Epidermal melanocyte (primary cell): Measurements from ENCODE around the gene ELOB.

Experiments used
- DNase-seq: peaks from one replicate; pipeline ENCODE4 v3.0.0; 2011; ENCODE audit warnings: low spot score; ENCODE audit not compliant: insufficient read length

ELOB gene

DNA sequence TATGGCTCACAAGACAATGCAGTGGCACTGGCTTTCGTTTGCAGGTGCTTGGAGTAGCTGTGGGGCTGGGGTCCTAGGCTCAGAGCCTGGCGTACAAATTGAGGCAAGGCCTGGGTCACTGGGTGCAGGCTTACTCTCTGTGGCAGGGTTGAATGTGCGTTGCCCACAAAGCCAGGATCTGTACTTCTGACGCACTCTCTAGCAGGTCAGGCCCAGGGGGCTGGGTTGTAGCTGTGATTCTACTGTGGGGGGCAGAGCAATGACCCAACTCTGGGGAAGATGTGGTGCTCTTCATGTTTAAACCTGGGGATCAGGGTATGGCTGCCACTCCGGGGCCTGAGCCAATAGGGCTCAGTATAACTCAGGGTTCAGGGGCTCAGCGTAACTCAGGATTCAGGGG, 33.6 kb upstream of the ELOB start:
- DNase-seq, result no peak

DNA sequence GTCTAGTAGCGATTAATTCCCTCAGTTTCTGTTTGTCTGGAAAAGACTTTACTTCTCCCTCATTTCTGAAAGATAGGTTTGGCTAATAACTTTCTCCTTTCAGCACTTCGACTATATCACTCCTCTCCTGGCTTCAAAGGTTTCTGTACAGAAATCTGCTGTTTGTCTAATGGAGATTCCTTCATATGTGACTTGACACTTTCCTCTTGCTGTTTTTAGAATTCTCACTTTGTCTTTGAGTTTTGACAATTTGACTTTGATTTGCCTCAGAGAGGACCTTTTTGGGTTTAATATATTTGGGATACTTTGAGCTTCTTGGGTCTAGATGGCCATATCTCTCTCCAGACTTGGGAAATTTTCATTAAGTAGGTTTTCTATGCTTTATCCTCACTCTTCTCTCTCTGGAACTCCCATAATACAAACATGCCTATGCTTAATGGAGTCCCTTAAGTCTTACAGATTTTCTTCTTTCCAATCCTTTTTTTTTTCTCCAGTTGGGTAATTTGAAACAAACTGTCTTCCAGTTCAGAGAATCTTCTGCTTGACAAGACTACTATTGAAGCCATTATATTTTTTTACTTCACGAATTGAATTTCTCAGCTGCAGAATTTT, 32.2 kb upstream of the ELOB start:
- no peak for DNase-seq

DNA sequence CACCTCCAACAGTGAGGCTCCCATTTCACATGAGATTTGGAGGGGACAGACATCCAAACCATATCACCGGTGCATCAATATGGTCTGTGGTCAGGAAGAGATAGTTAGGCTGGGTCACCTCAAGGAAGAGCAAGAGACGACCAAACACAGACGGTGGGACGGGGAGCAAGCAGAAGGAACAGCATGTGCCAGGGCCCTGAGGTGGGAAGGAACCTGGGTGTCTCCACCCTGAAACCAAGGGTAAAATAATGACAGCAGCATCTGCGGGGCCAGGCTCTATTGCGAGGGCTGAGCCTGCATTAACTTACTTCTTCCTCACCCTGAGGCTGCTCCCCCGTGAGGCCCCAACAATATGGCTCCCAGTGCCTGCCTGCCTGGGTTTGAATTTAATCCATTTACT, 31.1 kb upstream of the ELOB start:
- no peak for DNase-seq

DNA sequence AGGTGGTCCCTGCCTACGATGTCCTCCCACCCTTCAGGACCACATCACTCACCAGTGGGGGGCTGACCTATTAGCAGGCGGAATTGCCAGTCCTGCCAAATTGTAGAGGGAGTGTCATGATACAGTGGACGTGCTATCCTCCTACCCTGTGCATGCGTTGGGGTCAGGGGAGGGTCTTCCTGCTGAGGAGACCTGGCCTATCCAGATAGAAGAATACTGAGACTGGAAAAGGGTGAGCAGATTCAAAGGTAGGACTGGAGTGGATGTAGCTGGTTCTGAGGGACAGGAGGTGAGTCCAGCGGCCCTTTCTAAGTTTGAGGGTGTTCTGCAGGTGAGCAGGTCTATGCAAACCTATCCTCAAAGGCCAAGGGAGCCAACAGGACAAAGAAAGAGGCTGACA, 29.2 kb upstream of the ELOB start:
- DNase-seq, result no peak

DNA sequence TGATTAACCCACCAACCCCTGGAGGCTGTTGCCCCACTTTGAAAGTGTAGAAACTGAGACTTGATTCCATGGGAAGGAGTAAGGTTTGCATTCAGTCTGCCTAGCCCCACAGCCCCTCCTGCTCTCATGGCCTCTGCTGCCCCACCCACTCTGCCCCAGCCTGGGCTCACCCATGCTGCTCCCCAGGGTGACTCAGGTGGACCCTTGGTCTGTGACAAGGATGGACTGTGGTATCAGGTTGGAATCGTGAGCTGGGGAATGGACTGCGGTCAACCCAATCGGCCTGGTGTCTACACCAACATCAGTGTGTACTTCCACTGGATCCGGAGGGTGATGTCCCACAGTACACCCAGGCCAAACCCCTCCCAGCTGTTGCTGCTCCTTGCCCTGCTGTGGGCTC, 27.6 kb upstream of the ELOB start:
- DNase-seq, result no peak

DNA sequence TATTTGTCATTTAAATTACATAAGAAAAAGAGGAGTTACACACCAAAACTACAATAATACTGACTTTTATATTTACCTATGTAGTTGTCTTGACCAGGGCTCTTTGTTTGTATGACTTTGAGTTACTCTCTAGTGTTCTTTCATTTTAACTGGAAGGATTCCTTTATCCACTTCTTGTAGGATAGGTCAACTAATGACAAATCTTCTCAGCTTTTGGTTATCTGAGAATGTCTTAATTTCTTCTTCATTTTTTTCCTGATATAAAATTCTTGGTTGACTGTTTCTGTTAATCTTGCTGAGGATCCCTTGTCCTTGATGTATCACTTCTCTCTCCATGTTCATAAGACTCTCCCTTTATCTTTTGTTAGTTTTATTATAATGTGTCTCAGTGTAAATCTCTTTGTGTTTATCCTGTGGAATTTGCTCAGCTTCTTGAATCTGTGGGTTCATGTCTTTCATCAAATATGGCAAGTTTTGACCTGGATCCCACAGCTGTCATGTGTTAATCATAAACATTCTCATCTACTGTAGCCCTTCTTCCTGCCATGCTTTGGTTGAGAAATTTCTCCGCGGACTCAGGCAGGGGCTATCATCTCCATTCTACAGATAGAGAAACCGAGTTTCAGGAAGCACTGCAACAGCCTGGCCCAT, 26.6 kb upstream of the ELOB start:
- DNase-seq, result no peak

DNA sequence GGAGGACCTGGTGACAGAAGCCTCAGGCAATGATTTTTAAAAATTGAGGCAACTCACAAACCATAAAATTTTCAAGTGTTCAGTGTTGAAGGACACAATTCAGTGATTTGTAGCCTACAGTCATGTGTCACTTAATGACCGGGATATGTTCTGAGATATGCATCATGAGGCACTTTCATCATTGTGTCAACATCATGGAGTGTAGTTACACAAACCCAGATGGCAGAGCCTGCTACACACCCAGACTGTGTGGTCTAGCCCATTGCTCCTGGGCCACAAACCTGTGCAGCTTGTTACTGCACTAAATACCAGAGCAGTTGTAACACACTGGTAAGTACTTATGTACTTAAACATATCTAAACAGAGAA, 22.8 kb upstream of the ELOB start:
- no peak for DNase-seq

DNA sequence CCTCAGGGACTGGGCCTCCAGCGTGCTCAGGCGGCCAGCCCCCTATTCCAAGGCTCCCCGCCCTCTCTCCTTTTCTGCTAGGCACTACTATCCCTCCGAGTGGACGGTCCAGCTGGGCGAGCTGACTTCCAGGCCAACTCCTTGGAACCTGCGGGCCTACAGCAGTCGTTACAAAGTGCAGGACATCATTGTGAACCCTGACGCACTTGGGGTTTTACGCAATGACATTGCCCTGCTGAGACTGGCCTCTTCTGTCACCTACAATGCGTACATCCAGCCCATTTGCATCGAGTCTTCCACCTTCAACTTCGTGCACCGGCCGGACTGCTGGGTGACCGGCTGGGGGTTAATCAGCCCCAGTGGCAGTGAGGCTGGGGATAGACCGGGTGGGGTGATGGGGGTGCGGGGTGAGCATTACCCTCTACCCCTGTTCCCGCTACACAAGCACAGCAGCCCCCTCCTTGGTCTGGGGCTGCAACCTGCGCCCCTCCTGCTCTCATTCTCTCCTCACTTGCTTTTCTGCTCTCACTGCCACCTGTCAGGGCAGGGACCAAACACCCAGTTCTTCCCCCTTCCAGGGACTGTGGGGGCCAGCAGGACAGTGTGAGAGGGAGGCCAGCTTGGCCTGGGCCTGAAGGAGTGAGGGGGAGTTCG, 22.3 kb upstream of the ELOB start:
- no peak for DNase-seq

DNA sequence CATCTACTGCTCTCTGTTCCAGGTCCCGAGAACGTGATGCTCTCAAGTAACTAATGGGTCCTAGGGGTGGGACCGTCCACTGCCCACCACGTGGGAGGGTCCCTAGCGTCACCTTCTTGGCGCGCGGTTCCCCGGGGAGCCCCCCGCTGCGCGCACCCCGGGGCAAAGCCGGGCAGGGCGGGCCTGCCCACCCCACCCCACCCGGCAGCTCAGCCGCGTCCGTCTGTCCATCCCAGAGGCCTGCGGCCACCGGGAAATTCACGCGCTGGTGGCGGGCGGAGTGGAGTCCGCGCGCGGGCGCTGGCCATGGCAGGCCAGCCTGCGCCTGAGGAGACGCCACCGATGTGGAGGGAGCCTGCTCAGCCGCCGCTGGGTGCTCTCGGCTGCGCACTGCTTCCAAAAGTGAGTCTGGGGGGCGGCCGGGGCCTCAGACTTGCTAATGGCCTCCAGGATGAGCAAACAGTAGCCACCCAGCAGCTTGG, 21.7 kb upstream of the ELOB start:
- no peak for DNase-seq

DNA sequence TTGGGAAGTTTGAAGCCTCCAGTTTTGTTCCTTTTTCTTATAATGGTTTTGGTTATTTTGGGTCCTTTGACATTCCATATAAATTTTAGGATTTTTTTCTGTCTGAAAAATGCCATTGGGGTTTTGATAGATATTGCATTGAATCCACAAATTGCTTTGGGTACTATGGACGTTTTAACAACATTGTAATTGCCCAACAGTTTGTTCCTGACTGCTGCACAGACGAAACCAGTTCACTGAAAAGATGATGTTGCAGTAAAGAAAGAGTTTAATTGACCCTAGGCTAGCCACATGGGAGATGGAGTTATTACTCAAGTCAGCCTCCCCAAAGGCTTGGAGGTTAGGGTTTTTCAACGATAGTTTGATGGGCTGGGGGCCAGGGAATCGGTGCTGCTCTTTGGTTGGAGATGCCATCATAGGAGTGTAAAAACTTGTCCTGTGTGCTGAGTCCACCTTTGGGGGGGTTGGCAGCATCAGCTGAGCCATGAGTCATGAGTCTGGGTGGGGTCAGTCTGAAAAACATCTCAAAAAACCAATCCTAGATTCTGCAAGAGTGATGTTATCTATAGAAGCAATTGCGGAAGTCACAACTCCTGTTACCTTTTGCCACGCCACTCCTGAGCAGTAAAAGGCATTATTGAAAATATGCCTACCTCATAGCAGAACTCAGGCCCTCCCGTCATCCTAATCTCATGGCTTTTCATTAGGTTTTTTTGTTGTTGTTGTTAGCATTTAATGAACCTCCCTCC, 18.5 kb upstream of the ELOB start:
- no peak for DNase-seq

DNA sequence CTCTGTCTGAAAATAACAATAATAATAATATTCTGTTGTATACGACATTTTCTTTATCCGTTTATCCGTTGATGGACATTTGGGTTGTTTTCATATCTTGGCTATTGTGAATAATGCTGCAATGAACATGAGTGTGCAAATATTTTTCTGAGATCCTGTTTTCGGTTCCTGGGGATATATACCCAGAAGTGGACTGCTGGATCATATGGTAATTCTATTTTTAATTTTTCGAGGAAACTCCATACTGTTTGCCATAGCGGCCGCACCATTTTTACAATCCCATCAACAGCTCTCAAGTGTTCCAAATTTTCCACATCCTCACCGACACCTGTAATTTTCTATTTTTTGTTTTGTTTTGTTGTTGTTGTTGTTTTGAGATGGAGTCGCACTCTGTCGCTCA, 15.9 kb upstream of the ELOB start:
- no peak for DNase-seq

DNA sequence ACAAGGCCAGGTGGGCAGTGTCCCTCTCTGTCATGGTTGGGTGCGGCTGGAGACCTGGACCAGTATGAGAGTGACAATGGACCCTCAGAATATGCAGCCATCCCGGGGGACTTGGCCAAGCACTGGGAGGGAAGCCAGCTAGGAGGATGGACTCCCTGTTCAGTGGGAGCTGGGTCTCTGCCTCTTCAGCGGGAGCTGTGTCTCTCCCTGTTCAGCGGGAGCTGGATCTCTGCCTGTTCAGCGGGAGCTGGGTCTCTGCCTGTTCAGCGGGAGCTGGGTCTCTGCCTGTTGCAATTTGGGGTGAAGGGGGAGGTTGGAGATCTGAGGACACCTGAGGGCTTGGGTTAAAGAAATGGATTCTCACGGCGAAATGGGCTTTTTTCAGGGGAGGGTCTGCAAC, 14.1 kb upstream of the ELOB start:
- no peak for DNase-seq

DNA sequence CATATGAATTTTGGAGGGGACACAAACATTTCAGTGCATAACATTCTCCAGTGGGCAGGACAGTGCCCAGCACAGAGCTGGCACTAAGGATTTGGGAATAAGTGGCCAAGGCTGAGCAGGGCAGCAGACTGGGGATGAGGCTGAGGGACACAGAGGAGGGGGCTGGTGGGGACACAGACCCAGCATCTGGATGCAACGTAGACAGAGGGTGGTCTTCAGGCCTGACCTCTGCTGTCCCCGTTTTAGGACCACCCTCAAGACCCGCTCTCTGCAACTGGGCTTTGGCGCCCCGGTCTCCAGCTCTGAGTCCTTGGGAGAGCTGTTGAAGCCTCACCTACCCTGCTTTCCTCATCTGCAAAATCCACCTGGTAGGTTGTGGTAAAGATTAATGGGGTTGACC, 13.6 kb upstream of the ELOB start:
- no peak for DNase-seq

DNA sequence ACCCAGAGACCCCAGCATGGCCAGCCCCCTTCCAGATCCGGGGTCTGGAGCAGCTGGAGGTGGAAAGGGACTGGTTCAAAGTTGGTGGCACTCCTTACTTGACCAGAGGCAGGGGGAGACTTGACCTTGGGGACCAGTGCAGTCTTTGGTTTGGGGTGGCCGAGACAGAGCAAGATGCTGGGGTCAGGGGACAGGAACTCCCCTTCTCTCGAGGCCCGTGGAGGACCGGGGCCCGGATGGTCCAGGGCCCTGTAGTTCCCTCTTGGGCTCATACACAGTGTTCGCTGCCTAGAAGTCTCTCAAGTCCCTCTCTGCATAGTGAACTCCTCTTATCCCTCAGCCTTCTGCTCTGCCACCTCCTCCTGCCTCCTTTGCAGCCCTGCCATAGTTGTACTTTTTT, 10.9 kb upstream of the ELOB start:
- DNase-seq, result no peak

DNA sequence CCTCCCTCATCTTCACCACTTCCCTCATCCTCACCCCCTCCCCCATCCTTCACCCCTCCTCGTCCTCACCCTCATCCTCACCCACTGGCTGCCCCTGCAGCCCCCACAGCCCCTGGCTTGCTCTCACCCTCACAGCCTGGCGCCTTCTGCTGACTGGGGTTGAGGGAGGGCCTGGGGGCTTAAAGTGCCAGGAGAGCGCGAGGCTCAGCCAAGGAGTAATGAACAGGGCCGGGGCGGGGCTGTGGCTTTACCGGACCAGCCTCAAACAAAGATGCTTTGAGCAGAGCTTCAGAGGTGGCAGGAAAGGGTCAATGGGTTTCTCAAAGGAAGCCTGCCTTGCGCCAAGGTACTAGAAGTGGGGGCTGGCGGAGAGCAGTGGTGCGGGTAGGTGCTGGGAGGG, 10.3 kb upstream of the ELOB start, which contains the start of gene PRSS33:
Gene PRSS33, minus strand, starts transcription at position 155 of the 400 bp plus-strand sequence. CDS start 1,013 bp downstream, outside the sequence.
- no peak for DNase-seq

DNA sequence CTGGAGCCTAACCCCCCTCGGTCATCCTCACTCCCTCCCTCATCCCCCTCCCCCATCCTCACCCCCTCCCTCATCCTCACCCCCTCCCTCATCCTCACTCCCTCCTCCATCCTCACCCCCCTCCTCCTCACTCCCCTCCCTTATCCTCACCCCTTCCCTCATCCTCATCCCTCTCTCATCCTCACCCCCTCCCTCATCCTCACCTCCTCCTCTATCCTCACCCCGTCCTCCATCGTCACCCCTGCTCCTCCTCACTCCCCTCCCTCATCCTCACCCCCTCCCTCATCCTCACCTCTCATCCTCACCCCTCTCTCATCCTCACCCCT, 9.7 kb upstream of the ELOB start:
- no peak for DNase-seq

DNA sequence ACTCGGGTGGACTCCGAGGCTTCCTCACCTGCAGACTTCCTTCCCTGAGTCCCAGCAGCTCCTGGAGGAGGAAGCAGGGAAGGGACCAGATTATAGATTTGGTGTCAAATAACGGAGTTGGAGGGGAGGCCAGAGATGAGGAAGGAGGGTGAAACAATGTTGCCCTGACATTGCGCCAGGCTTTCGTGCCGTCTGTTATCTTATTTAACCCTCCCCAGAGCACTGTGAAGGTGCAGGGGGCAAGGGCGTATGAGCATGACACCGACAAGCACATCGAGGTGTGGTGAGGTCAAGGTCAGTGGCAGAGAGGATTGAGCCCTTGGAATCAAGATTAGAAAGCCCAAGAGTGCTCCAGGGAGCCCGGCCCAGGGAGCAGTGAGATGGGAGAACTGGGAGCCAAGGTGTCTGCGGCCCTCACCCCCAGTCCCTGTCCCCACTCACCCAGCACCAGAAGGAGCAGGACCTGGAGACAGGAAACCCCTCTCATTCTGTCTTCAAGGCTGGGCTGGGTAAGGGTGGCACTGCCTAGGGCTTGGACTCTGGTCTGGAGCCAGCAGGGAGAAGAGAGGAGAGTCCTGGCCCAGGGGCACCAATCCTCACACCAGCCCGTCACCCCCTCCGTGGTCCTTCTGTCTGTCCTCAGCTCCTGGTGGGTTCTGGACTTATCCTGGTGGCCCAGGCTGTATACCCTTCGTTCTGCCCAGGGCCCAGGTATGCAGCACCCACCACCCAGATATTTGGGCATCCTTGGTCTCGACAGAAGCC, 9.2 kb upstream of the ELOB start:
- no peak for DNase-seq

DNA sequence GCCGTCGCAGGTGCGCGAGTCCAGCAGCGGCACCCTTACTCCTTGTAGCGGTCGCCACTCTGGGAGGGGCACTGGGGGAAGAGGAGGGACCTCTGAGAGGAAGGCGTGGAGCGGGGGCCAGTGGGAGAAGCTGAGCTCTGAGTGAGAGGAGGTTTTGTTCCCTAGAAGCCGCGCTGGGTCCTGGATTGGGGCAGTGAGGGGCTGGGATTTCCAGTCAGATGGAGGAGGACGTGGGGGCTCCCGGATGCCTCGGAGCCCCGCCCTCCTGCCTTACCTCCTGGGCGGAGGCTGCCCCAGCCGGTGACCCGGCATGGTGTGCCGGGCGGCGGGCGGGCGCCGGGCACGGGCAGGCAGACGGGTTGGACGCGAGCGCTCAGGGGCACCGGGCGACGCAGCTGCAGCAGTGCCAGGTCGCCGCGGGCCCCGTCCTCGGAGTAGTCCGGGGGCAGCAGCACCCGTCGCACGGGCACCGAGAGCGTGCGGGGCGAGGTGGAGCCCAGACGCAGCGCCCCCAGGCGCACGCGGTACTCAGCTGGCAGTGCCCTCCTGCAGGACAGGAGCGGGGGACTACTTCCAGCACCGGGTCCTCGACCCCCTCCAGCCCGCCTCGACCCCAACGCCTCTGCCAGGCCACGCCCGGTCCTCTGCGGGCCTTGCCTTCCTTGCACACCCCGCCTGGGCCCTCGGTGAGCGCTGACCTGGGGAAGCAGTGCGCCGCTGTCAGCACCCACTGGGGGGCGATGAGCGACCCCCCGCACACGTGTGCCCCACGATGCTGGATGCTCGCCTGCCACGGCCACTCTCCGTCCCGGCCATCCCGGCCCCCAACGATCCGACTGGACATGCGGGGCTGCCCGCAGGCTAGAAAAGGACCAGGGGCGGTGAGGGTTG, 8.3 kb upstream of the ELOB start:
- DNase-seq, result no peak

DNA sequence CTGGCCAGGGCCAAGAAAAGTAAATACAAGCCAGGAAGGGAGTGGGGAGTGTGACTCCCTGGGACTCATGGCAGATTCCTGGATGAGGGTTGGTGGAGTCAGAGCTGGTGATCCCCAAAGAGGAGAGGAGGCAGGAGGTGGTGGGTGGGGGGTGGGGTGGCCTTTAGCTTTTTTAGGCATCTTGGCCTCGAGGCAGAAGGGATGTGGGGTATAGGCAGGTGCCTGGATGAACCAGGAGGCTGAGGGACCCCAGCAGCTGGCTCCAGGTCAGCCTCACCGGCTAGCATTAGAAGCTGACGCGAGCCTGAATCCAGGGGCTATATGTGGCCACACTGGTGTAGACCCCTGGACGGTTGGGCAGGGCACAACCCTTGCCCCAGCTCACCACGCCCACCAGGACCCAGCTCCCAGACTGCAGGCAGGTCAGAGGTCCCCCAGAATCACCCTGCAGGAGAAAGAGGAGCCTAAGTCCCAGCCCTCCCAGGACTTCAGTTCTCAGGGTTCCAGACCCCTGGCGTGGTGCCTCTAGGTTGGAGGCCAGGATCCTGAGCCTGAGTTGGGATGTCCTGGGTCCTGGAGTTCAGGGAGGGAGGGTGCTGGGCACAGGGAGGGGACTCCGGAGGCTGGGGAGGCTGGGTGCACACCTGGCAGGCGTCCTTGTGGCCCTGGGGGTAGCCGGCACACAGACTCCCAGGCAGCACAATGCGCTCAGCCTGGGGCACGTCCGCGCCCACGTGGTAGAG, 7.4 kb upstream of the ELOB start:
- DNase-seq, result no peak
